Tibial nerve (tissue), 3 donors: ENCODE results near the gene XPO4.

Experiments
- POLR2A ChIP-seq, 2 donors: fragments of 450-650 bp; IDR thresholded peaks; one replicate each; pipeline ENCODE4 v1.6.1; 2017; ENCODE audit warnings: antibody characterized with exemption in 2 of 2, mild to moderate bottlenecking in 2 of 2, moderate library complexity in 2 of 2
- TF ChIP-seq, protein P1 (sequence below), 5 experiments: fragments of 200-600 bp in 3 of 5; fragments of 450-650 bp in 2 of 5; sonication (generic) in 3 of 5; IDR thresholded peaks; one replicate each; pipeline ENCODE4 v1.5.1; 2016 to 2019; ENCODE audit warnings: antibody characterized with exemption in 5 of 5, mild to moderate bottlenecking in 3 of 5, moderate library complexity in 2 of 5

DNA sequence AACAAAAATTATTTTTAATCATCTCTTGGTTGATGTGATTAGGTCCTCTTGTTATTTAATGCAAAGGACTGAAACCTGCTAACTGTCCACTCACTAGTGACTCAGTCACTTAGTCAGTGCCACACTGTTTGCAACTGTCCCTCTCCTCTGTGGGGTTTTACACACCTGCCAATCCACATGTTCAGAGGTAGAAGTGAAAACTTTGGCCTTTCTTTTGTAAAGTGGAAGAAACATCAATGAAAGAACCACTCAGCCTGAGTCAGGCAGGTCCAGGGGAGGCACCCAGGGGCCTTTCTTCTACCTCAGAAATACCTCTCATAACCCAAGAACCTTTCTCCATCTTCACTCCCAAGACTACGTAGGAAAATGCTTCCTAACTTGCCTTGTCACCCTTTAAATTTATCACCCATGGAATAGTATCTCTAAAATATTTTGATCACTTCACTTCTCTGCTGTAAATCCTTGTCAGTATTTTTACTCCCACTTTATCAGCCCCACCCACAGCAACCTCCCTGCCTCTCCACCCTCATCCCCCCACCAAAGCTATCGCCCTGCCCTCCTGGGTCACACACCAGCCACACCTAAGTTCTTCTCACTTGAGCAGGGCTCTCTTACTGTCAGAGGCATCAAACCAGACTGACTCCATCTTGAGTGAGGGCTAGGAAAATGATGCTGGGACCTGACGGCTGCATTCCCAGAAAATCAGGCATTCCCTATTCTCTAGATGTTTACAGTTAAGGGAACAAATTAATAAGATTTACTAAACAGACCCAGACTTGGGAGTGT lies 99.2 kb downstream of the XPO4 start:
- TF ChIP-seq, protein P1, sequence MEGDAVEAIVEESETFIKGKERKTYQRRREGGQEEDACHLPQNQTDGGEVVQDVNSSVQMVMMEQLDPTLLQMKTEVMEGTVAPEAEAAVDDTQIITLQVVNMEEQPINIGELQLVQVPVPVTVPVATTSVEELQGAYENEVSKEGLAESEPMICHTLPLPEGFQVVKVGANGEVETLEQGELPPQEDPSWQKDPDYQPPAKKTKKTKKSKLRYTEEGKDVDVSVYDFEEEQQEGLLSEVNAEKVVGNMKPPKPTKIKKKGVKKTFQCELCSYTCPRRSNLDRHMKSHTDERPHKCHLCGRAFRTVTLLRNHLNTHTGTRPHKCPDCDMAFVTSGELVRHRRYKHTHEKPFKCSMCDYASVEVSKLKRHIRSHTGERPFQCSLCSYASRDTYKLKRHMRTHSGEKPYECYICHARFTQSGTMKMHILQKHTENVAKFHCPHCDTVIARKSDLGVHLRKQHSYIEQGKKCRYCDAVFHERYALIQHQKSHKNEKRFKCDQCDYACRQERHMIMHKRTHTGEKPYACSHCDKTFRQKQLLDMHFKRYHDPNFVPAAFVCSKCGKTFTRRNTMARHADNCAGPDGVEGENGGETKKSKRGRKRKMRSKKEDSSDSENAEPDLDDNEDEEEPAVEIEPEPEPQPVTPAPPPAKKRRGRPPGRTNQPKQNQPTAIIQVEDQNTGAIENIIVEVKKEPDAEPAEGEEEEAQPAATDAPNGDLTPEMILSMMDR (IDR thresholded peaks at IDR 0.05): no peak
- no peak for TF ChIP-seq POLR2A (IDR thresholded peaks at IDR 0.05)
